HCT116 (cell line): ENCODE results near the gene CEP72. TPM values are rescaled to one million over a fixed set of nuclear protein-coding genes. Genes with fewer than 3 reads are reported as not detected.

Source experiments
- ATAC-seq: fragments of 200-7000 bp; cut with Tn5 transposase; 2 replicates; pipeline ENCODE4 v1.9.1; 2020; ENCODE audit warnings: mild to moderate bottlenecking, moderate library complexity
- BruUV-seq: library from RNA; stranded (reverse); fragments of 400-500 nt; replicated peaks from 2 replicates; lab custom pipeline; 2021; lab: Mats Ljungman, UMichigan
- CTCF ChIA-PET: fragments of 300-600 bp; sonication (Branson Sonifier 250); formaldehyde crosslinking; loops from one replicate; lab custom pipeline; 2021; ENCODE audit warnings: antibody characterized with exemption; lab: Charles Lee
- POLR2A ChIA-PET: fragments of 300-600, 350-600 bp; sonication (Branson Sonifier 250); formaldehyde crosslinking; loops from one replicate; lab custom pipeline; 2021; ENCODE audit warnings: antibody characterized with exemption; lab: Charles Lee
- RAD21 ChIA-PET, 2 experiments: fragments of 300-600 bp; sonication (Branson Sonifier 250); formaldehyde crosslinking; loops; one replicate each; lab custom pipeline; 2023; ENCODE audit warnings: low total read pairs in 2 of 2; ENCODE audit not compliant: uncharacterized antibody in 2 of 2, unreplicated experiment in 2 of 2, low non-redundant PET in 1 of 2; lab: Charles Lee
- DNase-seq: peaks from one replicate; pipeline ENCODE4 v3.0.0-alpha.2; 2010; ENCODE audit warnings: low read depth, low spot score
- H2AFZ ChIP-seq: fragments of 200-600 bp; shearing (Covaris generic), sonication (generic); 2 replicates; pipeline ENCODE4 v1.6.1; 2017; ENCODE audit warnings: low read depth, mixed run types, mixed read lengths, antibody characterized with exemption, low read length; ENCODE audit not compliant: poor library complexity, severe bottlenecking
- H3K27ac ChIP-seq: 2 replicates; pipeline ENCODE4 v1.5.1; 2012; ENCODE audit warnings: low read depth, low read length
- H3K27me3 ChIP-seq: fragments of 200-600 bp; sonication (generic); 2 replicates; pipeline ENCODE4 v1.6.1; 2016; ENCODE audit warnings: mixed run types, low read length, mixed read lengths; ENCODE audit not compliant: insufficient read depth
- H3K36me3 ChIP-seq, 2 experiments: fragments of 200-500 bp in 1 of 2; fragments of 200-600 bp in 1 of 2; sonication (Bioruptor generic) in 1 of 2; sonication (generic) in 1 of 2; 2 replicates each; pipeline versions ENCODE4 v1.5.1 to v1.6.1; 2014 to 2016; ENCODE audit warnings: low read length in 2 of 2, inconsistent platforms in 1 of 2, mixed read lengths in 1 of 2, mixed run types in 1 of 2; ENCODE audit not compliant: insufficient read depth in 2 of 2, control insufficient read depth in 1 of 2
- H3K4me1 ChIP-seq, 2 experiments: fragments of 200-600 bp in 1 of 2; sonication (generic) in 1 of 2; 2 replicates each; pipeline versions ENCODE4 v1.5.1 to v1.6.1; 2012 to 2017; ENCODE audit warnings: low read length in 2 of 2, inconsistent platforms in 1 of 2, mild to moderate bottlenecking in 1 of 2, mixed read lengths in 1 of 2, mixed run types in 1 of 2, moderate library complexity in 1 of 2; ENCODE audit not compliant: insufficient read depth in 2 of 2, control insufficient read depth in 1 of 2
- H3K4me2 ChIP-seq: fragments of 200-600 bp; sonication (generic); 2 replicates; pipeline ENCODE4 v1.6.1; 2017; ENCODE audit warnings: mixed run types, low read length, mixed read lengths
- H3K4me3 ChIP-seq, 2 experiments: fragments of 200-600 bp in 1 of 2; sonication (generic) in 1 of 2; replicated peaks in 1 of 2; 2 replicates each; pipeline ENCODE4 v1.5.1; 2011 to 2016; ENCODE audit warnings: low read length in 2 of 2, control low read depth in 1 of 2, low read depth in 1 of 2, mild to moderate bottlenecking in 1 of 2, mixed read lengths in 1 of 2, mixed run types in 1 of 2
- H3K79me2 ChIP-seq: fragments of 200-600 bp; sonication (generic); 2 replicates; pipeline ENCODE4 v1.6.1; 2017; ENCODE audit warnings: mild to moderate bottlenecking, mixed run types, low read length, moderate library complexity, mixed read lengths; ENCODE audit not compliant: insufficient read depth
- H3K9ac ChIP-seq: fragments of 200-600 bp; sonication (generic); 2 replicates; pipeline ENCODE4 v1.6.1; 2016; ENCODE audit warnings: low read length, mixed read lengths
- H3K9me2 ChIP-seq: fragments of 200-600 bp; sonication (generic), shearing (Covaris generic); 2 replicates; pipeline ENCODE4 v1.6.1; 2017; ENCODE audit warnings: mixed run types, mild to moderate bottlenecking, moderate library complexity; ENCODE audit not compliant: insufficient read depth
- H3K9me3 ChIP-seq, 2 experiments: fragments of 200-500 bp in 1 of 2; fragments of 200-600 bp in 1 of 2; sonication (Bioruptor generic) in 1 of 2; sonication (generic) in 1 of 2; 2 replicates each; pipeline ENCODE4 v1.6.1; 2014 to 2017; ENCODE audit warnings: low read length in 2 of 2, mixed read lengths in 2 of 2, inconsistent platforms in 1 of 2, low read depth in 1 of 2, mild to moderate bottlenecking in 1 of 2, mixed run types in 1 of 2, moderate library complexity in 1 of 2; ENCODE audit not compliant: control insufficient read depth in 1 of 2, insufficient read depth in 1 of 2
- H4K20me1 ChIP-seq: fragments of 200-600 bp; sonication (generic), shearing (Covaris generic); 2 replicates; pipeline ENCODE4 v1.6.1; 2017; ENCODE audit warnings: mixed run types, mild to moderate bottlenecking, moderate library complexity; ENCODE audit not compliant: insufficient read depth
- CEBPB ChIP-seq: IDR thresholded peaks from 2 replicates; pipeline ENCODE4 v1.6.1; 2012; ENCODE audit warnings: low read depth
- CTCF ChIP-seq, 3 experiments: fragments of 200-600 bp in 1 of 3; sonication (generic) in 1 of 3; IDR thresholded peaks in 2 of 3; conservative IDR thresholded peaks in 1 of 3; 2 replicates each; pipeline ENCODE4 v1.5.1; 2012 to 2017; ENCODE audit warnings: low read depth in 2 of 3, low read length in 2 of 3, antibody characterized with exemption in 1 of 3, borderline replicate concordance in 1 of 3, control low read depth in 1 of 3, mild to moderate bottlenecking in 1 of 3, mixed read lengths in 1 of 3, mixed run types in 1 of 3, moderate library complexity in 1 of 3; ENCODE audit not compliant: insufficient read depth in 1 of 3
- EGR1 ChIP-seq: IDR thresholded peaks from 2 replicates; pipeline ENCODE4 v1.6.1; 2012; ENCODE audit warnings: low read depth
- ELF1 ChIP-seq: IDR thresholded peaks from 2 replicates; pipeline ENCODE4 v1.6.1; 2012; ENCODE audit warnings: low read depth, borderline replicate concordance
- EZH2 ChIP-seq: fragments of 200-600 bp; sonication (generic); IDR thresholded peaks from 2 replicates; pipeline ENCODE4 v1.6.1; 2017; ENCODE audit warnings: antibody characterized with exemption, mixed run types
- EZH2phosphoT487 ChIP-seq: fragments of 200-600 bp; IDR thresholded peaks from 2 replicates; pipeline ENCODE4 v1.6.1; 2018; ENCODE audit warnings: antibody characterized with exemption, borderline replicate concordance
- JUND ChIP-seq: IDR thresholded peaks from 2 replicates; pipeline ENCODE4 v1.6.1; 2012
- MAX ChIP-seq: IDR thresholded peaks from 2 replicates; pipeline ENCODE4 v1.6.1; 2012
- POLR2AphosphoS5 ChIP-seq: IDR thresholded peaks from 2 replicates; pipeline ENCODE4 v1.6.1; 2011; ENCODE audit warnings: mild to moderate bottlenecking, low read depth, low read length, moderate library complexity
- RAD21 ChIP-seq: IDR thresholded peaks from 2 replicates; pipeline ENCODE4 v1.6.1; 2012; ENCODE audit warnings: low read depth, mild to moderate bottlenecking
- REST ChIP-seq: IDR thresholded peaks from 2 replicates; pipeline ENCODE4 v1.6.1; 2012; ENCODE audit warnings: low read depth
- SIN3A ChIP-seq: IDR thresholded peaks from 2 replicates; pipeline ENCODE4 v1.6.1; 2012; ENCODE audit warnings: low read depth
- SP1 ChIP-seq: IDR thresholded peaks from 2 replicates; pipeline ENCODE4 v1.6.1; 2012; ENCODE audit warnings: low read depth
- SRF ChIP-seq: IDR thresholded peaks from 2 replicates; pipeline ENCODE4 v1.6.1; 2012; ENCODE audit warnings: low read depth
- TCF7L2 ChIP-seq: IDR thresholded peaks from 2 replicates; pipeline ENCODE4 v1.7.0; 2011; ENCODE audit warnings: borderline replicate concordance, inconsistent platforms; ENCODE audit not compliant: insufficient read depth, insufficient read length; ENCODE audit errors: extremely low read depth
- YY1 ChIP-seq: IDR thresholded peaks from 2 replicates; pipeline ENCODE4 v1.6.1; 2011; ENCODE audit warnings: low read length, low read depth, moderate library complexity, mild to moderate bottlenecking; ENCODE audit not compliant: insufficient replicate concordance; ENCODE audit errors: extremely low read depth
- ZBTB33 ChIP-seq: IDR thresholded peaks from 2 replicates; pipeline ENCODE4 v1.6.1; 2011; ENCODE audit warnings: mild to moderate bottlenecking, low read length, moderate library complexity; ENCODE audit not compliant: insufficient replicate concordance; ENCODE audit errors: extremely low read depth
- ZNF274 ChIP-seq: fragments of 200-500 bp; sonication (Bioruptor generic); IDR thresholded peaks from 2 replicates; pipeline ENCODE4 v1.6.1; 2014; ENCODE audit warnings: mild to moderate bottlenecking, low read depth, low read length, inconsistent platforms
- intact Hi-C: fragments of 100-400 bp; cut with micrococcal nuclease; formaldehyde crosslinking; loops from 2 replicates; pipeline ENCODE4 v1.10.0; 2022
- total RNA-seq: library from RNA; stranded (reverse); gene quantifications from one replicate; pipeline ENCODE4 v1.2.1, GENCODE V29; 2021; ENCODE audit not compliant: unreplicated experiment
- TF ChIP-seq, protein P1 (sequence below): IDR thresholded peaks from 2 replicates; pipeline ENCODE4 v1.6.1; 2012

CEP72 gene
- total RNA-seq, 1 experiment from 2014 or later: 25.6 TPM

GRCh38 chr5:643811-644271 lies 31.7 kb downstream of the CEP72 start:
- POLR2A ChIA-PET: no interaction called here
- Histone ChIP-seq H3K9me3 (peaks cover 0 to under 1% of the 10 kb centered on the region in 2 experiments; a peak in 1 of 4 replicates), H3K9ac (no peak overlapping the region), H3K4me2 (no peak overlapping the region), H4K20me1 (no peaks in the 10 kb centered on the region)
- no peak for DNase-seq
- BruUV-seq: no TSS peak
- no peak for TF ChIP-seq ELF1
- TF ChIP-seq YY1: no peak
- TF ChIP-seq JUND: no peak
- TF ChIP-seq ZNF274: no peak
- TF ChIP-seq CEBPB: no peak
- no peak for TF ChIP-seq SIN3A
- no peak for TF ChIP-seq POLR2AphosphoS5
- TF ChIP-seq EGR1: no peak
- no peak for TF ChIP-seq MAX
- no peak for TF ChIP-seq EZH2phosphoT487
- TF ChIP-seq RAD21: no peak
- TF ChIP-seq CTCF (IDR thresholded peaks at IDR 0.05 in 2 of 3, conservative IDR thresholded peaks at IDR 0.05 in 1 of 3; ENCODE audit: borderline replicate concordance in 1 of 3, insufficient read depth in 1 of 3, low read depth in 2 of 3, low read length in 2 of 3): no peak
- no peak for TF ChIP-seq REST
- no peak for TF ChIP-seq SP1
- no peak for TF ChIP-seq ZBTB33
- no peak for TF ChIP-seq SRF
- TF ChIP-seq, protein P1, sequence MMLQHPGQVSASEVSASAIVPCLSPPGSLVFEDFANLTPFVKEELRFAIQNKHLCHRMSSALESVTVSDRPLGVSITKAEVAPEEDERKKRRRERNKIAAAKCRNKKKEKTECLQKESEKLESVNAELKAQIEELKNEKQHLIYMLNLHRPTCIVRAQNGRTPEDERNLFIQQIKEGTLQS: no peak
- TF ChIP-seq TCF7L2: no peak
- TF ChIP-seq EZH2: no peak
- TF ChIP-seq, all 23 proteins: peak for 0
- 0 out of 2 replicates have a peak, but pooled peaks have one; percentile 9 for ATAC-seq
- H3K9me2 ChIP-seq: no peaks in the 10 kb centered on the region
- no peaks in the 10 kb centered on the region for H3K27me3 ChIP-seq
- intact Hi-C loops: no loop called here
- no peak overlapping the region for H3K4me3 ChIP-seq
- H3K4me1 ChIP-seq: no peaks in the 10 kb centered on the region
- no peak overlapping the region for H3K27ac ChIP-seq
- CTCF ChIA-PET: no interaction called here
- H3K36me3 ChIP-seq: peaks cover 27 to 44% of the 10 kb centered on the region in 2 experiments; a peak in 3 of 4 replicates
- RAD21 ChIA-PET: no interaction called here
- H2AFZ ChIP-seq: no peak overlapping the region
- peaks cover 17% of the 10 kb centered on the region; the same call in 1 of the 2 replicates for H3K79me2 ChIP-seq
